Vagina (tissue), 2 donors: ENCODE results near the gene CUL9.

Experiments used
- POLR2AphosphoS5 ChIP-seq, 2 donors: sonication (generic); formaldehyde crosslinking; IDR thresholded peaks; one replicate each; pipeline ENCODE4 v1.9.0; 2017; ENCODE audit warnings: antibody characterized with exemption in 2 of 2, mild to moderate bottlenecking in 2 of 2, low read depth in 1 of 2; ENCODE audit not compliant: insufficient read depth in 1 of 2
- TF ChIP-seq, protein P1 (sequence below), 3 experiments: fragments of 450-650 bp in 2 of 3; fragments of 200-600 bp in 1 of 3; sonication (generic) in 1 of 3; IDR thresholded peaks; one replicate each; pipeline ENCODE4 v1.5.1; 2017 to 2019; ENCODE audit warnings: antibody characterized with exemption in 3 of 3, mild to moderate bottlenecking in 2 of 3, moderate library complexity in 2 of 3

DNA sequence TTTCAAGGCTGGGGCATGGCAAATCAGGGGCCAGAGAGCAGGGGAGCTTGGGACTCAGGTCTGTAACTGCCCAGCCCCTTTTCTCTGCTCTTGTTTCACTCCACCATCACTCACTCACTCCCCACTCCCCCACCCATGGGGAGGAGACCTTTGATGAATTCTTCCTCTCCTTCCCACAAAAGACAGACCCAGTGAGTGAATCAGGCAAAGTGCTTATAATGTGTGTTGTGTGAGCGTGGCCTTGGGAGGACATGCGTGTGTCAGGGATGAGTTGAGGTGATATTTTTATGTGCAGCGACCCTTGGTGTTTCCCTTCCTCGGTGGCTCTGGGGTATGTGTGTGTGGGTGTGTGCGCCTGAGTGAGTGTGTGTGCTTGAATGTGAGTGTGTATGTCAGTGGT lies 1.0 kb upstream of the CUL9 start:
- TF ChIP-seq, protein P1, sequence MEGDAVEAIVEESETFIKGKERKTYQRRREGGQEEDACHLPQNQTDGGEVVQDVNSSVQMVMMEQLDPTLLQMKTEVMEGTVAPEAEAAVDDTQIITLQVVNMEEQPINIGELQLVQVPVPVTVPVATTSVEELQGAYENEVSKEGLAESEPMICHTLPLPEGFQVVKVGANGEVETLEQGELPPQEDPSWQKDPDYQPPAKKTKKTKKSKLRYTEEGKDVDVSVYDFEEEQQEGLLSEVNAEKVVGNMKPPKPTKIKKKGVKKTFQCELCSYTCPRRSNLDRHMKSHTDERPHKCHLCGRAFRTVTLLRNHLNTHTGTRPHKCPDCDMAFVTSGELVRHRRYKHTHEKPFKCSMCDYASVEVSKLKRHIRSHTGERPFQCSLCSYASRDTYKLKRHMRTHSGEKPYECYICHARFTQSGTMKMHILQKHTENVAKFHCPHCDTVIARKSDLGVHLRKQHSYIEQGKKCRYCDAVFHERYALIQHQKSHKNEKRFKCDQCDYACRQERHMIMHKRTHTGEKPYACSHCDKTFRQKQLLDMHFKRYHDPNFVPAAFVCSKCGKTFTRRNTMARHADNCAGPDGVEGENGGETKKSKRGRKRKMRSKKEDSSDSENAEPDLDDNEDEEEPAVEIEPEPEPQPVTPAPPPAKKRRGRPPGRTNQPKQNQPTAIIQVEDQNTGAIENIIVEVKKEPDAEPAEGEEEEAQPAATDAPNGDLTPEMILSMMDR (IDR thresholded peaks at IDR 0.05), result no peak
- TF ChIP-seq POLR2AphosphoS5 (IDR thresholded peaks at IDR 0.05; ENCODE audit: insufficient read depth in 1 of 2, low read depth in 1 of 2), result no peak
